H1 (cell line): ENCODE measurements around the gene ENTR1. TPM values are rescaled to one million over a fixed set of nuclear protein-coding genes. Genes with fewer than 3 reads are reported as not detected.

Experiments used
- CTCF ChIA-PET: fragments of 300-600 bp; sonication (Branson Sonifier 250); formaldehyde crosslinking; loops from one replicate; lab custom pipeline; 2021; ENCODE audit not compliant: partially characterized antibody; lab: Charles Lee
- POLR2A ChIA-PET: fragments of 300-600 bp; sonication (Branson Sonifier 250); formaldehyde crosslinking; loops from one replicate; lab custom pipeline; 2021; ENCODE audit warnings: inconsistent platforms; ENCODE audit not compliant: partially characterized antibody; lab: Charles Lee
- DNase-seq, 2 experiments: peaks; one replicate each; pipeline versions ENCODE4 v3.0.0 to v3.0.0-alpha.2; 2010 to 2022; ENCODE audit warnings: low spot score in 2 of 2, low read depth in 1 of 2, mixed read lengths in 1 of 2
- FAIRE-seq: peaks from 2 replicates; lab custom pipeline; 2011; peaks lifted over from hg19 to GRCh38; lab: Jason Lieb, UNC
- H2AFZ ChIP-seq: 2 replicates; pipeline ENCODE4 v1.8.1; 2012; ENCODE audit warnings: low read length, inconsistent platforms
- H2AK5ac ChIP-seq: 2 replicates; pipeline ENCODE4 v1.6.1; 2013; ENCODE audit warnings: low read depth, low read length
- H2BK120ac ChIP-seq: replicated peaks from 2 replicates; pipeline ENCODE3; 2013; ENCODE audit warnings: low read depth, low read length, inconsistent platforms
- H2BK12ac ChIP-seq: 2 replicates; pipeline ENCODE4 v1.6.1; 2013; ENCODE audit warnings: low read depth, low read length
- H2BK15ac ChIP-seq: 2 replicates; pipeline ENCODE4 v1.6.1; 2013; ENCODE audit warnings: low read length
- H2BK20ac ChIP-seq: 2 replicates; pipeline ENCODE4 v1.6.1; 2013; ENCODE audit warnings: low read length
- H2BK5ac ChIP-seq: 2 replicates; pipeline ENCODE4 v1.6.1; 2013; ENCODE audit warnings: low read depth, low read length
- H3K14ac ChIP-seq: 2 replicates; pipeline ENCODE4 v1.6.1; 2013; ENCODE audit warnings: inconsistent platforms; ENCODE audit not compliant: insufficient read length
- H3K18ac ChIP-seq: 2 replicates; pipeline ENCODE4 v1.6.1; 2013; ENCODE audit warnings: low read length; ENCODE audit errors: extremely low read depth
- H3K23ac ChIP-seq: 2 replicates; pipeline ENCODE4 v1.6.1; 2013; ENCODE audit warnings: inconsistent platforms; ENCODE audit not compliant: insufficient read length
- H3K23me2 ChIP-seq: 2 replicates; pipeline ENCODE4 v1.6.1; 2013; ENCODE audit warnings: low read depth, low read length
- H3K27ac ChIP-seq: 2 replicates; pipeline ENCODE4 v1.6.1; 2011; ENCODE audit warnings: low read depth, low read length, inconsistent platforms
- H3K27me3 ChIP-seq, 4 experiments: replicated peaks in 1 of 4; 1 replicate in 1 of 4; 2 replicates in 3 of 4; pipeline versions ENCODE4 v1.6.1 to v1.8.1; 2011 to 2013; ENCODE audit warnings: low read length in 3 of 4, mild to moderate bottlenecking in 3 of 4, inconsistent platforms in 2 of 4, mixed read lengths in 2 of 4, moderate library complexity in 1 of 4; ENCODE audit not compliant: control insufficient read depth in 3 of 4, insufficient read depth in 3 of 4; ENCODE audit errors: extremely low read depth in 1 of 4
- H3K36me3 ChIP-seq, 4 experiments: 2 replicates each; pipeline versions ENCODE4 v1.6.1 to v1.8.1; 2011 to 2013; ENCODE audit warnings: mild to moderate bottlenecking in 4 of 4, low read length in 3 of 4, moderate library complexity in 2 of 4, control low read depth in 1 of 4, inconsistent platforms in 1 of 4; ENCODE audit not compliant: insufficient read depth in 4 of 4, control insufficient read depth in 2 of 4
- H3K4ac ChIP-seq: replicated peaks from 2 replicates; pipeline ENCODE3; 2013; ENCODE audit warnings: low read length, low read depth, mixed read lengths, inconsistent platforms; ENCODE audit not compliant: insufficient read length
- H3K4me1 ChIP-seq, 4 experiments: replicated peaks in 1 of 4; 1 replicate in 1 of 4; 2 replicates in 3 of 4; pipeline versions ENCODE4 v1.6.1 to v1.8.1; 2011 to 2013; ENCODE audit warnings: low read length in 3 of 4, inconsistent platforms in 2 of 4, mixed read lengths in 1 of 4; ENCODE audit not compliant: insufficient read depth in 4 of 4, control insufficient read depth in 3 of 4
- H3K4me2 ChIP-seq, 2 experiments: 2 replicates each; pipeline versions ENCODE4 v1.6.1 to v1.8.1; 2011 to 2013; ENCODE audit warnings: low read depth in 2 of 2, low read length in 2 of 2, control low read depth in 1 of 2, inconsistent platforms in 1 of 2, mild to moderate bottlenecking in 1 of 2; ENCODE audit not compliant: insufficient read depth in 1 of 2
- H3K4me3 ChIP-seq, 4 experiments: fragments of 200-600, 300-600 bp in 1 of 4; sonication (generic), shearing (Covaris generic), sonication (Bioruptor Twin) in 1 of 4; 2 replicates each; pipeline versions ENCODE4 v1.5.1 to v1.8.1; 2011 to 2016; ENCODE audit warnings: low read length in 4 of 4, low read depth in 3 of 4, control low read depth in 2 of 4, inconsistent platforms in 2 of 4, mild to moderate bottlenecking in 2 of 4, mixed read lengths in 1 of 4, moderate library complexity in 1 of 4; ENCODE audit not compliant: insufficient read depth in 2 of 4; ENCODE audit errors: extremely low read depth in 1 of 4
- H3K56ac ChIP-seq: replicated peaks from 2 replicates; pipeline ENCODE3; 2013; ENCODE audit warnings: low read depth, mild to moderate bottlenecking, mixed read lengths, low read length, inconsistent platforms; ENCODE audit not compliant: insufficient read length
- H3K79me1 ChIP-seq: 2 replicates; pipeline ENCODE4 v1.6.1; 2013; ENCODE audit warnings: low read depth, low read length, control low read depth
- H3K79me2 ChIP-seq, 2 experiments: 2 replicates each; pipeline versions ENCODE4 v1.6.1 to v1.8.1; 2012 to 2013; ENCODE audit warnings: low read length in 2 of 2, mild to moderate bottlenecking in 2 of 2, inconsistent platforms in 1 of 2; ENCODE audit not compliant: insufficient read depth in 2 of 2, control insufficient read depth in 1 of 2
- H3K9ac ChIP-seq, 4 experiments: replicated peaks in 1 of 4; 1 replicate in 1 of 4; 2 replicates in 3 of 4; pipeline versions ENCODE4 v1.6.1 to v1.8.1; 2011 to 2013; ENCODE audit warnings: low read depth in 3 of 4, low read length in 3 of 4, control low read depth in 2 of 4, mild to moderate bottlenecking in 2 of 4, moderate library complexity in 2 of 4, inconsistent platforms in 1 of 4; ENCODE audit errors: extremely low read depth in 1 of 4
- H3K9me3 ChIP-seq, 2 experiments: 2 replicates each; pipeline versions ENCODE4 v1.6.1 to v1.8.1; 2012 to 2013; ENCODE audit warnings: mild to moderate bottlenecking in 2 of 2, moderate library complexity in 2 of 2, control low read depth in 1 of 2, inconsistent platforms in 1 of 2, low read depth in 1 of 2, low read length in 1 of 2, mixed read lengths in 1 of 2; ENCODE audit not compliant: insufficient read depth in 2 of 2
- H4K20me1 ChIP-seq, 2 experiments: replicated peaks in 1 of 2; 2 replicates each; pipeline versions ENCODE3 to v1.8.1; 2011 to 2013; ENCODE audit warnings: inconsistent platforms in 2 of 2, low read length in 2 of 2, mild to moderate bottlenecking in 1 of 2; ENCODE audit not compliant: insufficient read depth in 2 of 2, control insufficient read depth in 1 of 2
- H4K5ac ChIP-seq: 2 replicates; pipeline ENCODE4 v1.6.1; 2013; ENCODE audit warnings: low read length, low read depth, mixed read lengths, inconsistent platforms; ENCODE audit not compliant: insufficient read length
- H4K8ac ChIP-seq: 2 replicates; pipeline ENCODE4 v1.8.0; 2013; ENCODE audit warnings: mild to moderate bottlenecking, moderate library complexity, low read length, inconsistent platforms; ENCODE audit not compliant: insufficient read depth; ENCODE audit errors: extremely low read depth
- H4K91ac ChIP-seq: replicated peaks from 2 replicates; pipeline ENCODE3; 2013; ENCODE audit warnings: low read length, mixed read lengths, inconsistent platforms; ENCODE audit not compliant: insufficient read length
- MAX ChIP-seq: IDR thresholded peaks from 2 replicates; pipeline ENCODE4 v1.6.1; 2012; ENCODE audit warnings: inconsistent platforms
- SIRT6 ChIP-seq: IDR thresholded peaks from one replicate; pipeline ENCODE4 v1.7.1; 2012; ENCODE audit warnings: low read length, inconsistent platforms
- SRF ChIP-seq: IDR thresholded peaks from 2 replicates; pipeline ENCODE4 v1.6.1; 2011; ENCODE audit warnings: mild to moderate bottlenecking, low read depth, low read length, moderate library complexity
- WGBS, 2 experiments: shearing (Covaris generic) in 1 of 2; methylation state at CpG; one replicate each; pipeline versions ENCODE4 v1.1.6 to v1.1.7; 2013 to 2015; ENCODE audit warnings: low lambda C conversion rate in 2 of 2, mixed read lengths in 2 of 2, inconsistent platforms in 1 of 2, low coverage in 1 of 2, missing lambda C conversion rate in 1 of 2; ENCODE audit not compliant: insufficient replicate concordance in 2 of 2, insufficient coverage in 1 of 2, insufficient read length in 1 of 2; ENCODE audit errors: extremely low coverage in 1 of 2, missing lambda C conversion rate in 1 of 2; 5-methylcytosine and 5-hydroxymethylcytosine counted together
- polyA plus RNA-seq, 7 experiments: library from polyadenylated mRNA; depleted of rRNA in 3 of 7; stranded (reverse) in 5 of 7; unstranded in 2 of 7; fragments of >200 nt in 5 of 7; fragments of 200-250 nt in 2 of 7; gene quantifications; 1 replicate in 5 of 7; 2 replicates in 1 of 7; 4 replicates in 1 of 7; pipeline versions ENCODE4 v1.2.1 to v1.2.3, GENCODE V29; 2011 to 2013; ENCODE audit warnings: missing spikeins in 2 of 7, mixed read lengths in 2 of 7
- total RNA-seq: library from RNA; stranded (reverse); fragmentation: NEBNext Ultra II Directional; extraction: Animal tissue kit (Norgen Biotek cat#: 25700); gene quantifications from 2 replicates; pipeline ENCODE4 v1.2.1, GENCODE V29; 2021

ENTR1 gene
- total and polyA plus RNA-seq, 2 of the 8 experiments (the other 6 are each of a cell fraction or from before 2014, with no cell fraction given), result 65.2 to 102 TPM

DNA sequence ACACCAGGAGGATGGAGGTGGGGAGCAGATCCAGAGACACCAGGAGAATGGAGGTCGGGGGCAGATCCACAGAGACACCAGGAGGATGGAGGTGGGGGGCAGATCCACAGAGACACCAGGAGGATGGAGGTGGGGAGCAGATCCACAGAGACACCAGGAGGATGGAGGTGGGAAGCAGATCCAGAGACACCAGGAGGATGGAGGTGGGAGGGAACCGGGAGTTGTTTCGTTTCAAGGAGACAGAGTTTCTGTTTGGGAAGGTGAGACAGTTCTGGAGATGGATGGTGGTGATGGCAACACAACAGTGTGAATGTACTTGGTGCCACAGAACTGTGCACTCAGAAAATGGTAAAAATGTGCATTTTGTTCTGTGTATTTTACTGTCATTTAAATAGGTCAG, 38.2 kb upstream of the ENTR1 start:
- no peak overlapping the region for H3K27ac ChIP-seq
- no peak for DNase-seq
- no peak overlapping the region for H2BK5ac ChIP-seq
- no peak overlapping the region for H4K91ac ChIP-seq
- H3K79me1 ChIP-seq, result no peaks in the 10 kb centered on the region
- H4K20me1 ChIP-seq, result peaks cover 0 to 11% of the 10 kb centered on the region in 2 experiments
- H2BK15ac ChIP-seq, result no peak overlapping the region
- H3K4ac ChIP-seq, result no peak overlapping the region
- H4K8ac ChIP-seq, result no peak overlapping the region
- no peak overlapping the region for H2BK20ac ChIP-seq
- H3K9me3 ChIP-seq, result no peaks in the 10 kb centered on the region
- FAIRE-seq, result no peak
- H4K5ac ChIP-seq, result no peak overlapping the region
- ChIA-PET CTCF (no interaction called here), POLR2A (interaction anchor here (1.8 kb wide), 1 partner anchor 9 kb away, joined by 5 read pairs; the partner anchor contains the start of gene INPP5E)
- no peaks in the 10 kb centered on the region for H3K4me1 ChIP-seq
- no peaks in the 10 kb centered on the region for H3K23me2 ChIP-seq
- no peak overlapping the region for H3K9ac ChIP-seq
- H3K23ac ChIP-seq, result no peak overlapping the region
- no peak overlapping the region for H2AFZ ChIP-seq
- peaks cover 23 to 52% (median 36%) of the 10 kb centered on the region in 4 experiments for H3K36me3 ChIP-seq
- H3K18ac ChIP-seq, result no peak overlapping the region
- H2BK12ac ChIP-seq, result no peak overlapping the region
- no peak overlapping the region for H3K56ac ChIP-seq
- WGBS, 2 experiments, result 89% methylated on average over 3 of the region's 3 CpGs; no CpG with 5 or more reads in 1 of the 2 experiments
- H3K4me3 ChIP-seq, result no peak overlapping the region
- H3K14ac ChIP-seq, result no peak overlapping the region
- no peak overlapping the region for H3K4me2 ChIP-seq
- no peak overlapping the region for H2AK5ac ChIP-seq
- no peaks in the 10 kb centered on the region for H3K27me3 ChIP-seq
- H3K79me2 ChIP-seq, result no peaks in the 10 kb centered on the region
- H2BK120ac ChIP-seq, result no peak overlapping the region
- TF ChIP-seq MAX, result no peak
- no peak for TF ChIP-seq SRF
- no peak for TF ChIP-seq SIRT6
